Airway epithelial cell (primary cell): ENCODE measurements around the gene SLC5A6. TPM values are rescaled to one million over a fixed set of nuclear protein-coding genes. Genes with fewer than 3 reads are reported as not detected.

Source experiments
- total RNA-seq: library from RNA; depleted of rRNA; stranded (reverse); fragments of >200 nt; gene quantifications from 2 replicates; pipeline ENCODE4 v1.2.3, GENCODE V29; 2015

The SLC5A6 gene
- total RNA-seq, result 29.6 and 40.1 TPM in 2 replicates

DNA sequence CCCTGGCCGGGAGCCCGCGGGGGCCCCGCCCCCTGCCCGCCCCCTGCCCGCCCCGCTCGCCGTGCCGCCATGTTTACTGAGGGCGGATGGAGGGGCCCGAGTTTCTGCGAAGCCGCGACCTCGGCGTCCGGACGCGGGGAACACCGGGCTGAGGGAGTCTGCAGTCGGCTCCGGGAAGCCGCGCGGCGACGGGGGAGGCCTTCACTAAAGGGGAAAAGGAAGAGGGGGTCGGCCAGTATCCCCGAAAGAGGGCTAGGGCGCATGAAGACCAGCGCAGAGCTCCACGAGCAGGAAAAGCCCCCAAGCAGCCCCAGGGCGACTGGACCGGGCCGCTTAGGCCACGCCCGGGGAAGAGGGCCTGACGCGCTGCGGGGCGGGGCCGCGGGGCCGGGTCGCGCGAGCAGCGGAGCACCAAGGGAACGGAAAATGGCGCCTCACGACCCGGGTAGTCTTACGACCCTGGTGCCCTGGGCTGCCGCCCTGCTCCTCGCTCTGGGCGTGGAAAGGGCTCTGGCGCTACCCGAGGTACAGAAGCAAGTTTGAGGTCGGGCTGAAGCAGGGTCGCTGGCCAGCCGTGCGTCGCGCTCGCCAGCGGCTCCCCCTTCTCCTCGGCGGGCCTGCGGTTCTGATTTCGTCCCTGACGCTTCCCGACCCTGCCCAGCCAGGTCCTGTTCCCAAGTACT, at the start of gene SLC5A6, which contains the start of gene ATRAID:
SLC5A6 (minus strand) TSS at position 326 of the 683 bp plus-strand sequence. CDS start 4,618 bp downstream, outside the sequence.
ATRAID (plus strand) TSS at position 99 of the 683 bp plus-strand sequence; CDS start at position 427, 328 bp downstream.

DNA sequence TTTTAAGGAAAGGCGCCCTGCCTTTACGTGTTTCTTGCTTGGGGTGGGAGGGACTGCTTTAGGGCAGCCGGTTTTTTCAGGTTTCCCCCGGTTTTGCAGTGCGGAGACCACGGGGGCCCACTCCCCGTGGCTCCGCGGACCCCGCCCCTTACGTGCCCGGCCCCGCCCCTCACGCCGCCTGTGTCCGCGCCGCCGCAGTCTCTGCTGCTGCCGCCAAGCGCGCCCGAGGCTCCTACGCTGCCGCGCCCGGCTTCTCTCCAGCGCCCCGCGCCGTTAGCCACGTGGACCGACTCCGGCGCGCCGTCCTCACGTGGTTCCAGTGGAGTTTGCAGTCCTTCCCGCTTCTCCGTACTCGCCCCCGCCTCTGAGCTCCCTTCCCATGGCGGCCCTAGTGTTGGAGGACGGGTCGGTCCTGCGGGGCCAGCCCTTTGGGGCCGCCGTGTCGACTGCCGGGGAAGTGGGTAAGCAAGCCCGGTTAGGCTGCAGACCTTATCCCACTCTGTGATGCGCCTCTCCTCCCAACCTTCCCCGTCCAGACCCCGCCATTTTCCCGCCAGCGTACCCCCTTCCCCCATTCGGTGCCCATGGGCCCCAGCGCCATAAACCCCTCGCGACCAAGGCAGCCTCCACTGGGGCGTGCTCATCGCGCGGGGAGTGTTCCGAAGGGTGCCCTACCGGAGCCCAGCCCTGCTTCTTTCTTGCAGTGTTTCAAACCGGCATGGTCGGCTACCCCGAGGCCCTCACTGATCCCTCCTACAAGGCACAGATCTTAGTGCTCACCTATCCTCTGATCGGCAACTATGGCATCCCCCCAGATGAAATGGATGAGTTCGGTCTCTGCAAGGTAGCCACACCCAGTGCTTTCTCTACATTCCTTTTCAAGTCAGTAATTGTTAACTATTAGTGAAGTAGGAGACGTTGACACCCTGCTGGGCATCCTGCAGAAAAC, 5.4 kb upstream of the SLC5A6 start, which contains the start of gene CAD:
CAD (plus strand) TSS at position 197 of the 949 bp plus-strand sequence; CDS start at position 380, 183 bp downstream.

Other genes starting within 250 kb of the SLC5A6 start
- 3.9 and 5.8 TPM in 2 replicates for gene MAPRE3, start 241.6 kb downstream of the SLC5A6 start, total RNA-seq
- 22.2 and 28.2 TPM in 2 replicates for gene TMEM214, start 179.3 kb downstream of the SLC5A6 start, total RNA-seq
- 19.3 and 23.4 TPM in 2 replicates for gene AGBL5, start 160.6 kb downstream of the SLC5A6 start, total RNA-seq
- 257 and 386 TPM in 2 replicates for gene OST4, start 140.6 kb downstream of the SLC5A6 start, total RNA-seq
- 5.8 and 6.1 TPM in 2 replicates for gene EMILIN1, start 133.7 kb downstream of the SLC5A6 start, total RNA-seq
- gene KHK, start 125.5 kb downstream of the SLC5A6 start, total RNA-seq, result 2.2 and 4.6 TPM in 2 replicates
- gene CGREF1, start 93.1 kb downstream of the SLC5A6 start, total RNA-seq, result 0.70 and 3.2 TPM in 2 replicates
- not detected in 2 replicates for gene ABHD1, start 88.5 kb downstream of the SLC5A6 start, total RNA-seq
- gene PREB, start 77.6 kb downstream of the SLC5A6 start, total RNA-seq, result 59.9 and 68.1 TPM in 2 replicates
- not detected in 2 replicates for gene PRR30, start 72.9 kb downstream of the SLC5A6 start, total RNA-seq
- gene TCF23, start 63.3 kb downstream of the SLC5A6 start, total RNA-seq, result not detected in 2 replicates
- gene ATRAID, start 227 bp downstream of the SLC5A6 start, total RNA-seq, result 120 and 148 TPM in 2 replicates
- gene CAD, start 5.1 kb upstream of the SLC5A6 start, total RNA-seq, result 43.7 and 51.4 TPM in 2 replicates
- not detected in 2 replicates for gene SLC30A3, start 50.8 kb upstream of the SLC5A6 start, total RNA-seq
- gene DNAJC5G, start 63.2 kb upstream of the SLC5A6 start, total RNA-seq, result not detected in 2 replicates
- not detected in 2 replicates for gene TRIM54, start 70.2 kb upstream of the SLC5A6 start, total RNA-seq
- 0.49 and 1.7 TPM in 2 replicates for gene UCN, start 96.2 kb upstream of the SLC5A6 start, total RNA-seq
- 73.2 and 88.3 TPM in 2 replicates for gene MPV17, start 110.8 kb upstream of the SLC5A6 start, total RNA-seq
- 38.6 and 48.0 TPM in 2 replicates for gene GTF3C2, start 144.5 kb upstream of the SLC5A6 start, total RNA-seq
- 35.3 and 37.6 TPM in 2 replicates for gene EIF2B4, start 158.1 kb upstream of the SLC5A6 start, total RNA-seq
- gene SNX17, start 158.3 kb upstream of the SLC5A6 start, total RNA-seq, result 86.1 and 106 TPM in 2 replicates
- gene ZNF513, start 168.5 kb upstream of the SLC5A6 start, total RNA-seq, result 9.1 and 11.0 TPM in 2 replicates
- 114 and 115 TPM in 2 replicates for gene PPM1G, start 197.3 kb upstream of the SLC5A6 start, total RNA-seq
- 64.1 and 83.3 TPM in 2 replicates for gene NRBP1, start 216.4 kb upstream of the SLC5A6 start, total RNA-seq
- 44.1 and 86.7 TPM in 2 replicates for gene KRTCAP3, start 230.1 kb upstream of the SLC5A6 start, total RNA-seq